Left ventricle myocardium inferior (tissue), 1 donor: ENCODE data around the gene CBX4. TPM values are rescaled to one million over a fixed set of nuclear protein-coding genes. Genes with fewer than 3 reads are reported as not detected.

Experiments
- DNase-seq: peaks from one replicate; pipeline ENCODE4 v3.0.0-alpha.2; 2020
- H3K27ac ChIP-seq: fragments of 200-600 bp; replicated peaks from 2 replicates; pipeline ENCODE4 v1.8.0; 2021
- H3K27me3 ChIP-seq: fragments of 200-600 bp; 2 replicates; pipeline ENCODE4 v1.8.0; 2021; ENCODE audit warnings: low read depth
- H3K36me3 ChIP-seq: fragments of 200-600 bp; 2 replicates; pipeline ENCODE4 v1.8.0; 2021
- H3K4me1 ChIP-seq: fragments of 200-600 bp; 2 replicates; pipeline ENCODE4 v1.8.0; 2021
- H3K4me3 ChIP-seq: fragments of 200-600 bp; 2 replicates; pipeline ENCODE4 v1.8.0; 2021; ENCODE audit warnings: mild to moderate bottlenecking, moderate library complexity
- H3K9me3 ChIP-seq: fragments of 200-600 bp; replicated peaks from 2 replicates; pipeline ENCODE4 v1.8.0; 2021
- CTCF ChIP-seq: fragments of 200-600 bp; IDR thresholded peaks from 2 replicates; pipeline ENCODE4 v1.8.0; 2021; ENCODE audit warnings: antibody characterized with exemption, mild to moderate bottlenecking, borderline replicate concordance
- intact Hi-C: fragments of 100-400 bp; cut with micrococcal nuclease; formaldehyde crosslinking; loops from one replicate; pipeline ENCODE4 v1.11.0; 2022
- total RNA-seq: library from RNA; stranded (reverse); fragmentation: NEBNext Ultra II Directional; extraction: Animal tissue kit (Norgen Biotek cat#: 25700); gene quantifications from one replicate; pipeline ENCODE4 v1.2.1, GENCODE V29; 2021
- donor health status: DM: no; HTN: yes; CAD: no; lungs with severe emphysema.

CBX4 gene
- total RNA-seq, 1 donor from 2014 or later = 28.7 TPM

GRCh38 chr17:79864147-79864546 lies 24.9 kb upstream of the CBX4 start:
- intact Hi-C loops = no loop called here
- Histone ChIP-seq H3K27ac (no peak overlapping the region), H3K4me3 (no peak overlapping the region), H3K36me3 (no peaks in the 10 kb centered on the region), H3K27me3 (peaks cover 94% of the 10 kb centered on the region), H3K4me1 (no peaks in the 10 kb centered on the region), H3K9me3 (no peaks in the 10 kb centered on the region)
- no peak for DNase-seq
- TF ChIP-seq CTCF = no peak

GRCh38 chr17:79862771-79863440 lies 23.7 kb upstream of the CBX4 start:
- intact Hi-C loops = no loop called here
- no peak overlapping the region for H3K4me3 ChIP-seq
- no peak for DNase-seq

GRCh38 chr17:79862238-79862637 lies 23.0 kb upstream of the CBX4 start:
- H3K27me3 ChIP-seq = peaks cover 95% of the 10 kb centered on the region
- no peak overlapping the region for H3K4me3 ChIP-seq
- no peak overlapping the region for H3K27ac ChIP-seq
- H3K4me1 ChIP-seq = no peaks in the 10 kb centered on the region
- no peaks in the 10 kb centered on the region for H3K9me3 ChIP-seq
- no peak for DNase-seq
- no peaks in the 10 kb centered on the region for H3K36me3 ChIP-seq
- intact Hi-C loops = no loop called here
- no peak for TF ChIP-seq CTCF

More at GRCh38 chr17:79862771-79863440, 23.7 kb upstream of the CBX4 start:
- Histone ChIP-seq H3K36me3 (no peaks in the 10 kb centered on the region), H3K27me3 (peaks cover 95% of the 10 kb centered on the region), H3K4me1 (no peaks in the 10 kb centered on the region), H3K27ac (no peak overlapping the region), H3K9me3 (no peaks in the 10 kb centered on the region)
- TF ChIP-seq CTCF = no peak

GRCh38 chr17:79861413-79862216 lies 22.4 kb upstream of the CBX4 start:
- Histone ChIP-seq H3K27me3 (peaks cover 90% of the 10 kb centered on the region), H3K9me3 (no peaks in the 10 kb centered on the region), H3K4me3 (no peak overlapping the region), H3K27ac (no peak overlapping the region), H3K36me3 (no peaks in the 10 kb centered on the region), H3K4me1 (no peaks in the 10 kb centered on the region)
- TF ChIP-seq CTCF = no peak
- DNase-seq = no peak
- intact Hi-C loops = no loop called here

GRCh38 chr17:79859676-79860615 lies 20.7 kb upstream of the CBX4 start:
- Histone ChIP-seq H3K9me3 (no peaks in the 10 kb centered on the region), H3K4me3 (no peak overlapping the region), H3K36me3 (no peaks in the 10 kb centered on the region), H3K27ac (no peak overlapping the region), H3K4me1 (no peaks in the 10 kb centered on the region), H3K27me3 (peaks cover 84% of the 10 kb centered on the region)
- DNase-seq = no peak
- intact Hi-C loops = no loop called here
- TF ChIP-seq CTCF = no peak
